Stimulated activated CD8-positive, alpha-beta memory T cell treated with anti-CD3 and anti-CD28 coated beads, Interleukin-12 subunit alpha, Interleukin-12 subunit beta, amount 100 ng/mL, for 1 hour (primary cell): ENCODE measurements around the gene MATN1.

Source experiments
- DNase-seq: peaks from one replicate; pipeline ENCODE4 v3.0.0-alpha.2; 2020; ENCODE audit warnings: low read depth

Gene MATN1

GRCh38 chr1:30745156-30745833 is 21.9 kb upstream of the MATN1 start:
- no peak for DNase-seq

- DNase-seq = no peak
Observed at GRCh38 chr1:30744060-30744756, 20.8 kb upstream of the MATN1 start.

- peak; percentile 50 for DNase-seq
Observed at GRCh38 chr1:30743584-30744059, 20.2 kb upstream of the MATN1 start.

- no peak for DNase-seq
Observed at GRCh38 chr1:30742963-30743559, 19.7 kb upstream of the MATN1 start.

- no peak for DNase-seq
Observed at GRCh38 chr1:30742300-30742962, 19.0 kb upstream of the MATN1 start.

GRCh38 chr1:30741239-30741894 is 18.0 kb upstream of the MATN1 start:
- DNase-seq = no peak

- DNase-seq = no peak
Observed at GRCh38 chr1:30740251-30741238, 17.2 kb upstream of the MATN1 start.

GRCh38 chr1:30739601-30740000 is 16.2 kb upstream of the MATN1 start:
- no peak for DNase-seq

- DNase-seq = no peak
Observed at GRCh38 chr1:30738715-30739559, 15.6 kb upstream of the MATN1 start.

- no peak for DNase-seq
Observed at GRCh38 chr1:30738040-30738714, 14.8 kb upstream of the MATN1 start.

GRCh38 chr1:30737357-30738039 is 14.1 kb upstream of the MATN1 start:
- no peak for DNase-seq

- no peak for DNase-seq
Observed at GRCh38 chr1:30735668-30736498, 12.5 kb upstream of the MATN1 start.

- no peak for DNase-seq
Observed at GRCh38 chr1:30735124-30735523, 11.7 kb upstream of the MATN1 start.

- no peak for DNase-seq
Observed at GRCh38 chr1:30734580-30734979, 11.2 kb upstream of the MATN1 start.

- no peak for DNase-seq
Observed at GRCh38 chr1:30734106-30734505, 10.7 kb upstream of the MATN1 start.

- no peak for DNase-seq
Observed at GRCh38 chr1:30733493-30733892, 10.1 kb upstream of the MATN1 start.

GRCh38 chr1:30732277-30732996 is 9.1 kb upstream of the MATN1 start:
- no peak for DNase-seq
